ENCODE measurements around the gene SRPRB.

Gene SRPRB

GRCh38 chr3:133825969-133826727 lies 20.5 kb downstream of the SRPRB start:
- no peak for DNase-seq (ENCODE audit: low read depth, low spot score)

- DNase-seq (ENCODE audit: low read depth, low spot score): no peak
Measured at GRCh38 chr3:133827136-133827535, 21.5 kb downstream of the SRPRB start.

GRCh38 chr3:133827684-133828083 lies 22.1 kb downstream of the SRPRB start:
- no peak for DNase-seq (ENCODE audit: low read depth, low spot score)

GRCh38 chr3:133828576-133829309 lies 23.1 kb downstream of the SRPRB start:
- DNase-seq (ENCODE audit: low read depth, low spot score): peak; percentile 28

GRCh38 chr3:133829310-133829707 lies 23.7 kb downstream of the SRPRB start:
- DNase-seq (ENCODE audit: low read depth, low spot score): no peak

GRCh38 chr3:133830071-133830470 lies 24.5 kb downstream of the SRPRB start:
- DNase-seq (ENCODE audit: low read depth, low spot score): no peak

- DNase-seq (ENCODE audit: low read depth, low spot score): no peak
Measured at GRCh38 chr3:133831966-133832801, 26.6 kb downstream of the SRPRB start.

- no peak for DNase-seq (ENCODE audit: low read depth, low spot score)
Measured at GRCh38 chr3:133832802-133833144, 27.2 kb downstream of the SRPRB start.

- DNase-seq (ENCODE audit: low read depth, low spot score): no peak
Measured at GRCh38 chr3:133833267-133833666, 27.7 kb downstream of the SRPRB start.

GRCh38 chr3:133833880-133834620 lies 28.4 kb downstream of the SRPRB start:
- no peak for DNase-seq (ENCODE audit: low read depth, low spot score)

GRCh38 chr3:133834621-133835417 lies 29.2 kb downstream of the SRPRB start:
- DNase-seq (ENCODE audit: low read depth, low spot score): no peak

- DNase-seq (ENCODE audit: low read depth, low spot score): no peak
Measured at GRCh38 chr3:133835418-133835743, 29.8 kb downstream of the SRPRB start.

GRCh38 chr3:133835961-133836360 lies 30.3 kb downstream of the SRPRB start:
- no peak for DNase-seq (ENCODE audit: low read depth, low spot score)

GRCh38 chr3:133836497-133837158 lies 31.0 kb downstream of the SRPRB start:
- DNase-seq (ENCODE audit: low read depth, low spot score): no peak

- no peak for DNase-seq (ENCODE audit: low read depth, low spot score)
Measured at GRCh38 chr3:133837487-133838295, 32.1 kb downstream of the SRPRB start.

- DNase-seq (ENCODE audit: low read depth, low spot score): no peak
Measured at GRCh38 chr3:133838296-133838789, 32.7 kb downstream of the SRPRB start.

- no peak for DNase-seq (ENCODE audit: low read depth, low spot score)
Measured at GRCh38 chr3:133838916-133839800, 33.5 kb downstream of the SRPRB start.

- no peak for DNase-seq (ENCODE audit: low read depth, low spot score)
Measured at GRCh38 chr3:133840055-133840737, 34.6 kb downstream of the SRPRB start.
